ENCODE results near the gene OOSP3. TPM values are rescaled to one million over a fixed set of nuclear protein-coding genes. Genes with fewer than 3 reads are reported as not detected.

The OOSP3 gene
- total and polyA plus RNA-seq, 12 donors, result not detected

DNA sequence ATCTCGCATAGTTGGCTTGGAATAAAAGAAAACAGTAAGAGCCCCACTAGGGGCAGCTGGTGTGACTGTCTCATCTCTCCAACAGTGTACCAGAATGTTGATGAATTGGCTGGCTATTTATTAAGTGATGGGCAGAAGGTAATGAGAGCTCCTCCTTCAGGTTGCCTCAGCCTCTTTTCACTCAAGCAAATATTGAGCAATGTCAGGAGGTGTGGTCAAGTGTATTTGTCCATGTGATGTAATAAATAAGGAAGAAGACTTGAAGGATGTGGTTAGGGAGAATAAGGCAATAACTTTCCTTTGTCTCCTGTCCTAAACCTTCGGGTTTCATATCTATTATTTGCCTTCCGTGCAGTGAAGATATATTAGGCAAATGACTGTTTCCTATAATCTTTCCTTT is 12.2 kb upstream of the OOSP3 start, which contains the start of gene TCN1:
Gene TCN1 (minus strand): TSS at position 91 of the 400 bp plus-strand sequence. CDS start 17 bp downstream, at position 74.
- no peak within 1 kb of the TSS for H3K4me3 ChIP-seq
- WGBS, 4 donors, result 54 to 65% (median 61%) methylated on average over 3 of the region's 3 CpGs
- no peaks in the 10 kb centered on the region for H3K36me3 ChIP-seq (replicated peaks in 1 of 2)
- no peaks in the 10 kb centered on the region for H3K4me1 ChIP-seq (replicated peaks in 1 of 2)
- no peak for TF ChIP-seq POLR2A (IDR thresholded peaks at IDR 0.05)
- TF ChIP-seq, protein P1, sequence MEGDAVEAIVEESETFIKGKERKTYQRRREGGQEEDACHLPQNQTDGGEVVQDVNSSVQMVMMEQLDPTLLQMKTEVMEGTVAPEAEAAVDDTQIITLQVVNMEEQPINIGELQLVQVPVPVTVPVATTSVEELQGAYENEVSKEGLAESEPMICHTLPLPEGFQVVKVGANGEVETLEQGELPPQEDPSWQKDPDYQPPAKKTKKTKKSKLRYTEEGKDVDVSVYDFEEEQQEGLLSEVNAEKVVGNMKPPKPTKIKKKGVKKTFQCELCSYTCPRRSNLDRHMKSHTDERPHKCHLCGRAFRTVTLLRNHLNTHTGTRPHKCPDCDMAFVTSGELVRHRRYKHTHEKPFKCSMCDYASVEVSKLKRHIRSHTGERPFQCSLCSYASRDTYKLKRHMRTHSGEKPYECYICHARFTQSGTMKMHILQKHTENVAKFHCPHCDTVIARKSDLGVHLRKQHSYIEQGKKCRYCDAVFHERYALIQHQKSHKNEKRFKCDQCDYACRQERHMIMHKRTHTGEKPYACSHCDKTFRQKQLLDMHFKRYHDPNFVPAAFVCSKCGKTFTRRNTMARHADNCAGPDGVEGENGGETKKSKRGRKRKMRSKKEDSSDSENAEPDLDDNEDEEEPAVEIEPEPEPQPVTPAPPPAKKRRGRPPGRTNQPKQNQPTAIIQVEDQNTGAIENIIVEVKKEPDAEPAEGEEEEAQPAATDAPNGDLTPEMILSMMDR (IDR thresholded peaks at IDR 0.05), result no peak
- intact Hi-C loops (cut with DNase I), result no loop called here
- no peaks in the 10 kb centered on the region for H3K27me3 ChIP-seq
- no peak for DNase-seq
- peaks cover 0 to 6% (median 0%) of the 10 kb centered on the region in 3 donors for H3K9me3 ChIP-seq (replicated peaks in 1 of 3)
- no peak within 1 kb of the TSS for H3K27ac ChIP-seq

DNA sequence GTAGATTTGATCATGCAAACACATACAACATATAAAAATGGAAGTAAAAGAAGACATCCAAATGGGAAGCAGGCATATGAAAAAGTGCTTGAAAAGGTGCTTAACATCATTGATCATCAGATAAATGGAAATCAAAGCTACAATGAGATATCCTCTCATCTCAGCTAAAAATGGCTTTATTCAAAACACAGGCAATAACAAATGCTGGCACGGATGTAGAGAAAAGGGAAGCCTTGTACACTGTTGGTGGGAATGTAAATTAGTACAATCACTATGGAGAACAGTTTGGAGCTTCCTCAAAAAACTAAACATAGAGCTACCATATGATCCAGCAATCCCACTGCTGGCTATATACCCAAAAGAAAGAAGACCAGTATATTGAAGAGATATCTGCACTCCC is 11.7 kb upstream of the OOSP3 start:
- no peaks in the 10 kb centered on the region for H3K27me3 ChIP-seq
- H3K27ac ChIP-seq, result no peak overlapping the region
- TF ChIP-seq POLR2A (IDR thresholded peaks at IDR 0.05), result no peak
- TF ChIP-seq, protein P1 (IDR thresholded peaks at IDR 0.05), result no peak
- H3K36me3 ChIP-seq (replicated peaks in 1 of 2), result no peaks in the 10 kb centered on the region
- intact Hi-C loops (cut with DNase I), result no loop called here
- 13 to 68% (median 58%) methylated on average over 1 of the region's 1 CpG for WGBS, 4 donors
- H3K9me3 ChIP-seq (replicated peaks in 1 of 3), result peaks cover 0 to 6% (median 0%) of the 10 kb centered on the region in 3 donors
- no peaks in the 10 kb centered on the region for H3K4me1 ChIP-seq (replicated peaks in 1 of 2)
- H3K4me3 ChIP-seq, result no peak overlapping the region
- no peak for DNase-seq

DNA sequence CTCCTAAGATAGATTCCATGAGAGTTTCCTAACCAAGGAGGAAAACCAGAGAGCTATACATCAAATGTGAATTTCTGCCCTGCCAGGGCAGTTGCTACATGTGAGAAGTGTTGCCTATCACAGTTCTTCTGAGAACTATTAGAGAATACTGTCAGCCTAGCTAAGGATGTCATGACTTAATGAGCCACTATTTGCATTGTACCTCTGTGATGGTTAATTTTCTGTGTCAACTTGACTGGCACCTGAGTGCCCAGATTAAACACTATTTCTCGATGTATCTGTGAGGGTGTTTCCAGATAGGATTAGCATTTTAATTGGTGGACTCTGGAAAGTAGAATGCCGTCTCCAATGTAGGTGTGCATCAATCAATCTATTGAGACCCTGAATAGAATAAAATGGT is 10.6 kb upstream of the OOSP3 start:
- intact Hi-C loops (cut with DNase I), result no loop called here
- WGBS, 4 donors, result 60 to 87% (median 81%) methylated on average over 2 of the region's 2 CpGs
- no peaks in the 10 kb centered on the region for H3K27me3 ChIP-seq

DNA sequence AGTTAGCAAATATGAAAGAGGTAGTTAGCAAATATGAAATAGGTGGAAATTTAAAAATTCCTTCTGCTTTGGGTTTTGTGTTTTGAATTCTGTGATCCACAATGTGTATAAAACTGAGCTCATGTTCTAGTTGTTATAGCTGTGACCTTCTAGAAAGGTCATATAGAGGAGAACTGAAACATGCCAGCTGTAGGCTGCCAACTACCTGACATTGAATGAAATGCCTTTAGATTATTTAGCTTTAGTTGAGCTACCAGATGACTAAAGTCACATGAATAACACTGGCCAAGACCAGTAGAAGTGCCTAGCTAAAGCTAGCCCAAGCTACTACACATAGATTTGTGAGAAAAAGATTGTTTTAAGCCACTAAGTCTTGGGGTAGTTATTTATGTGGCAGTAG is 6.5 kb upstream of the OOSP3 start:
- H3K4me1 ChIP-seq (replicated peaks in 1 of 2), result no peaks in the 10 kb centered on the region
- H3K27ac ChIP-seq, result no peak overlapping the region
- H3K36me3 ChIP-seq (replicated peaks in 1 of 2), result no peaks in the 10 kb centered on the region
- H3K4me3 ChIP-seq, result no peak overlapping the region
- no peak for TF ChIP-seq POLR2A (IDR thresholded peaks at IDR 0.05)
- TF ChIP-seq, protein P1 (IDR thresholded peaks at IDR 0.05), result no peak
- no peak for DNase-seq
- H3K9me3 ChIP-seq (replicated peaks in 1 of 3), result peaks cover 0 to 6% (median 0%) of the 10 kb centered on the region in 3 donors
- intact Hi-C loops (cut with DNase I), result no loop called here
- H3K27me3 ChIP-seq, result no peaks in the 10 kb centered on the region

More for the DNA sequence above, 10.6 kb upstream of the OOSP3 start:
- TF ChIP-seq, protein P1 (IDR thresholded peaks at IDR 0.05), result no peak
- TF ChIP-seq POLR2A (IDR thresholded peaks at IDR 0.05), result no peak
- Histone ChIP-seq H3K27ac (no peak overlapping the region), H3K4me1 (replicated peaks in 1 of 2) (no peaks in the 10 kb centered on the region), H3K4me3 (no peak overlapping the region), H3K9me3 (replicated peaks in 1 of 3) (peaks cover 0 to 6% (median 0%) of the 10 kb centered on the region in 3 donors), H3K36me3 (replicated peaks in 1 of 2) (no peaks in the 10 kb centered on the region)
- DNase-seq, result no peak
